HepG2 (cell line): ENCODE data around the gene A3GALT2. TPM values are rescaled to one million over a fixed set of nuclear protein-coding genes. Genes with fewer than 3 reads are reported as not detected.
A peak's percentile ranks its signal among the peaks of the same experiment; 100 is the strongest.

Experiments
- ATAC-seq: fragments of 200-7000 bp; cut with Tn5 transposase; 3 replicates; pipeline ENCODE4 v1.9.1; 2020; ENCODE audit warnings: mild to moderate bottlenecking, moderate library complexity
- BruUV-seq: library from RNA; stranded (reverse); fragments of 400-500 nt; replicated peaks from 2 replicates; lab custom pipeline; 2021; lab: Mats Ljungman, UMichigan
- CTCF ChIA-PET: fragments of 300-600 bp; formaldehyde crosslinking; extraction: SDS; loops from one replicate; lab custom pipeline; 2021; ENCODE audit warnings: low total read pairs, inconsistent platforms, low intra/inter-chr PET ratio; lab: Yijun Ruan, JAX
- POLR2A ChIA-PET: fragments of 350-600 bp; sonication (Branson Sonifier 250); formaldehyde crosslinking; loops from one replicate; lab custom pipeline; 2020; ENCODE audit warnings: antibody characterized with exemption, inconsistent platforms; lab: Yijun Ruan, JAX
- DNase-seq: peaks from one replicate; pipeline ENCODE4 v3.0.0-alpha.2; 2015; ENCODE audit warnings: low spot score
- FAIRE-seq: peaks from 3 replicates; lab custom pipeline; 2011; peaks lifted over from hg19 to GRCh38; lab: Jason Lieb, UNC
- H2AFZ ChIP-seq: one replicate; pipeline ENCODE4 v1.6.1; 2011; ENCODE audit warnings: low read length, inconsistent platforms
- H3K27ac ChIP-seq: fragments of 300-600 bp; 3 replicates; pipeline ENCODE4 v1.8.0; 2011; ENCODE audit warnings: mixed run types, mild to moderate bottlenecking, mixed read lengths, low read length, inconsistent platforms; ENCODE audit not compliant: insufficient read depth; ENCODE audit errors: extremely low read length
- H3K27me3 ChIP-seq, 2 experiments: fragments of 200-600 bp in 1 of 2; 2 replicates in 1 of 2; 3 replicates in 1 of 2; pipeline versions ENCODE4 v1.6.0 to v1.8.0; 2011; ENCODE audit warnings: low read length in 2 of 2, mild to moderate bottlenecking in 2 of 2, moderate library complexity in 2 of 2, inconsistent platforms in 1 of 2; ENCODE audit not compliant: insufficient read depth in 2 of 2, control insufficient read depth in 1 of 2
- H3K36me3 ChIP-seq, 2 experiments: fragments of 200-600 bp in 1 of 2; replicated peaks in 1 of 2; 2 replicates in 1 of 2; 3 replicates in 1 of 2; pipeline versions ENCODE4 v1.5.1 to v1.8.0; 2011; ENCODE audit warnings: low read length in 2 of 2, inconsistent platforms in 1 of 2; ENCODE audit not compliant: insufficient read depth in 2 of 2, control insufficient read depth in 1 of 2
- H3K4me1 ChIP-seq: 2 replicates; pipeline ENCODE4 v1.5.1; 2012; ENCODE audit warnings: low read length, inconsistent platforms; ENCODE audit not compliant: insufficient read depth
- H3K4me2 ChIP-seq: 2 replicates; pipeline ENCODE4 v1.6.0; 2011; ENCODE audit warnings: low read depth, low read length, inconsistent platforms
- H3K4me3 ChIP-seq, 3 experiments: fragments of 200-600 bp in 1 of 3; sonication (generic), shearing (Covaris generic) in 1 of 3; replicated peaks in 1 of 3; 2 replicates each; pipeline ENCODE4 v1.5.1; 2011 to 2016; ENCODE audit warnings: low read length in 3 of 3, inconsistent platforms in 2 of 3, low read depth in 2 of 3, mild to moderate bottlenecking in 2 of 3, control low read depth in 1 of 3, mixed read lengths in 1 of 3; ENCODE audit not compliant: insufficient read depth in 1 of 3
- H3K79me2 ChIP-seq: one replicate; pipeline ENCODE4 v1.6.1; 2011; ENCODE audit warnings: low read length, inconsistent platforms; ENCODE audit not compliant: insufficient read depth
- H3K9ac ChIP-seq: 2 replicates; pipeline ENCODE4 v1.6.0; 2011; ENCODE audit warnings: mild to moderate bottlenecking, low read depth, low read length, inconsistent platforms; ENCODE audit not compliant: insufficient read depth
- H3K9me3 ChIP-seq: 2 replicates; pipeline ENCODE4 v1.5.1; 2012; ENCODE audit warnings: mild to moderate bottlenecking, low read length
- H4K20me1 ChIP-seq: 2 replicates; pipeline ENCODE4 v1.6.0; 2011; ENCODE audit warnings: inconsistent platforms, mild to moderate bottlenecking, low read length, moderate library complexity; ENCODE audit not compliant: insufficient read depth
- EHMT2 ChIP-seq: fragments of 200-600 bp; sonication (generic); IDR thresholded peaks from 2 replicates; pipeline ENCODE4 v1.7.0; 2017; ENCODE audit warnings: antibody characterized with exemption, low read depth, low read length, borderline replicate concordance
- IKZF5 ChIP-seq: IDR thresholded peaks from 2 replicates; pipeline ENCODE4 v1.6.1; 2018; ENCODE audit warnings: missing genetic modification reagents, mild to moderate bottlenecking, missing compliant biosample characterization
- KDM2A ChIP-seq: sonication (generic); formaldehyde crosslinking; IDR thresholded peaks from 2 replicates; pipeline ENCODE4 v1.4.0; 2020; ENCODE audit warnings: low read depth, missing genetic modification reagents, borderline replicate concordance
- MAFF ChIP-seq: IDR thresholded peaks from 2 replicates; pipeline ENCODE4 v1.6.1; 2011; ENCODE audit warnings: low read depth, low read length, improper control_type of control experiment
- MAFK ChIP-seq, 2 experiments: IDR thresholded peaks in 1 of 2; conservative IDR thresholded peaks in 1 of 2; 2 replicates each; pipeline ENCODE4 v1.6.1; 2011; ENCODE audit warnings: improper control_type of control experiment in 2 of 2, low read length in 2 of 2
- MED1 ChIP-seq: sonication (generic); formaldehyde crosslinking; IDR thresholded peaks from 2 replicates; pipeline ENCODE4 v1.4.0; 2020; ENCODE audit warnings: missing genetic modification reagents
- MTA3 ChIP-seq: sonication (generic); formaldehyde crosslinking; IDR thresholded peaks from 2 replicates; pipeline ENCODE4 v1.4.0; 2020; ENCODE audit warnings: missing genetic modification reagents
- NFRKB ChIP-seq: fragments of 450-650 bp; IDR thresholded peaks from 2 replicates; pipeline ENCODE4 v1.6.1; 2017
- ZNF235 ChIP-seq: sonication (generic); formaldehyde crosslinking; IDR thresholded peaks from 2 replicates; pipeline ENCODE4 v1.8.1; 2023; ENCODE audit warnings: mild to moderate bottlenecking, missing genetic modification reagents, borderline replicate concordance
- ZNF331 ChIP-seq: sonication (generic); formaldehyde crosslinking; IDR thresholded peaks from 2 replicates; pipeline ENCODE4 v1.4.0; 2020; ENCODE audit warnings: missing genetic modification reagents
- ZNF446 ChIP-seq: sonication (generic); formaldehyde crosslinking; IDR thresholded peaks from 2 replicates; pipeline ENCODE4 v1.5.0; 2020; ENCODE audit warnings: mild to moderate bottlenecking, missing genetic modification reagents
- ZNF558 ChIP-seq: sonication (generic); formaldehyde crosslinking; IDR thresholded peaks from 2 replicates; pipeline ENCODE4 v1.9.0; 2022; ENCODE audit warnings: mild to moderate bottlenecking, missing genetic modification reagents, borderline replicate concordance
- ZNF687 ChIP-seq: sonication (generic); formaldehyde crosslinking; IDR thresholded peaks from 2 replicates; pipeline ENCODE4 v1.5.1; 2020; ENCODE audit warnings: mild to moderate bottlenecking, missing genetic modification reagents, moderate library complexity
- ZNF792 ChIP-seq: IDR thresholded peaks from 2 replicates; pipeline ENCODE4 v1.6.1; 2016
- ZNF841 ChIP-seq: sonication (generic); formaldehyde crosslinking; IDR thresholded peaks from 2 replicates; pipeline ENCODE4 v1.8.1; 2023; ENCODE audit warnings: missing genetic modification reagents, borderline replicate concordance
- WGBS: methylation state at CpG from one replicate; pipeline ENCODE4 v1.1.6; 2017; ENCODE audit warnings: low lambda C conversion rate; 5-methylcytosine and 5-hydroxymethylcytosine counted together
- in situ Hi-C: cut with HindIII; loops from 2 replicates; pipeline ENCODE4 v1.10.0; 2017; ENCODE audit warnings: low pct_unique_long_range_greater_than_20kb; ENCODE audit not compliant: extremely low pct_ligation_motif_present
- intact Hi-C: fragments of 100-400 bp; cut with micrococcal nuclease; formaldehyde crosslinking; loops from one replicate; pipeline ENCODE4 v1.10.0; 2022; ENCODE audit not compliant: unreplicated experiment
- polyA plus RNA-seq, 8 experiments: library from polyadenylated mRNA; depleted of rRNA in 3 of 8; stranded (reverse) in 7 of 8; unstranded in 1 of 8; fragments of >200 nt; fragmentation: Illumina TruSeq in 4 of 8; extraction: Trizol in 4 of 8; gene quantifications; 2 replicates each; pipeline versions ENCODE4 v1.2.1 to v1.2.3, GENCODE V29; 2011 to 2016; ENCODE audit warnings: low read depth in 4 of 8, missing spikeins in 1 of 8, mixed read lengths in 1 of 8; ENCODE audit not compliant: insufficient read depth in 1 of 8
- total RNA-seq, 5 experiments: library from RNA; depleted of rRNA; stranded (reverse); fragments of >200 nt; fragmentation: Illumina TruSeq; extraction: Trizol; gene quantifications; 2 replicates each; pipeline ENCODE4 v1.2.3, GENCODE V29; 2016; ENCODE audit warnings: low read depth in 1 of 5

Gene A3GALT2
- total and polyA plus RNA-seq, 2 of the 13 experiments (the other 11 are each of a cell fraction or from before 2014, with no cell fraction given): not detected

- TF ChIP-seq ZNF792 (CRISPR knock-in tag) (no peak), ZNF558 (CRISPR knock-in tag) (no peak), IKZF5 (peak; percentile 45; the same call in 1 of the 2 replicates), MED1 (CRISPR knock-in tag) (0 out of 2 replicates have a peak, but pooled peaks have one; percentile 27), EHMT2 (no peak), ZNF235 (CRISPR knock-in tag) (no peak), KDM2A (CRISPR knock-in tag) (0 out of 2 replicates have a peak, but pooled peaks have one; percentile 70), MTA3 (CRISPR knock-in tag) (no peak)
Observed at GRCh38 chr1:33367485-33368405, 46.8 kb upstream of the A3GALT2 start (continued).

- no peak overlapping the region; the same call in 1 of the 2 replicates for H3K4me2 ChIP-seq
- FAIRE-seq (no peak), DNase-seq (no peak), ATAC-seq (no peak)
- H3K4me3 ChIP-seq: no peak overlapping the region
- in situ Hi-C loops (loop anchor here (5.0 kb wide), 2 partner anchors 70 to 150 kb away; no protein-coding TSS in a partner anchor), intact Hi-C loops (loop anchor here (1.0 to 10.0 kb wide), 2 partner anchors 72 to 252 kb away; no protein-coding TSS in a partner anchor)
- H4K20me1 ChIP-seq: peaks cover 3% of the 10 kb centered on the region; the same call in 1 of the 2 replicates
- BruUV-seq: no TSS peak
- 64% methylated on average over 8 of the region's 14 CpGs for WGBS
- TF ChIP-seq ZNF687 (CRISPR knock-in tag) (0 out of 2 replicates have a peak, but pooled peaks have one; percentile 22), MAFF (0 out of 2 replicates have a peak, but pooled peaks have one; percentile 30), NFRKB (no peak), ZNF446 (no peak), ZNF841 (CRISPR knock-in tag) (no peak), ZNF331 (CRISPR knock-in tag) (peak; percentile 90), MAFK (conservative IDR thresholded peaks at IDR 0.05 in 1 of 2, IDR thresholded peaks at IDR 0.05 in 1 of 2; ENCODE audit: low read length in 2 of 2) (peak in 1 of 2 experiments; percentile 44; a peak in 1 of 4 replicates)
- H3K36me3 ChIP-seq: no peaks in the 10 kb centered on the region
- ChIA-PET POLR2A (no interaction called here), CTCF (interaction anchor here (1.4 to 2.5 kb wide), 4 partner anchors 69 to 148 kb away, joined by 5 to 34 read pairs (median 12); no protein-coding TSS in a partner anchor)
- no peak overlapping the region for H2AFZ ChIP-seq
- H3K9ac ChIP-seq: no peak overlapping the region
- peaks cover 0 to 16% of the 10 kb centered on the region in 2 experiments; a peak in 3 of 5 replicates for H3K27me3 ChIP-seq
- H3K79me2 ChIP-seq: no peaks in the 10 kb centered on the region
- no peaks in the 10 kb centered on the region for H3K9me3 ChIP-seq
- no peak overlapping the region for H3K27ac ChIP-seq
- peaks cover 52% of the 10 kb centered on the region for H3K4me1 ChIP-seq
Observed at GRCh38 chr1:33366762-33367484, 46.0 kb upstream of the A3GALT2 start.
